GM18498 (cell line): Measurements from ENCODE around the gene NEDD4.
"Not testable (repeated sequence)": the region's sequence is repeated elsewhere in the genome, so short reads cannot be mapped to it uniquely, and the experiment has no call there.

Experiments
- ATAC-seq: cut with Tn5 transposase; IDR thresholded peaks from one replicate; pipeline ENCODE4 v1.9.1; 2021; ENCODE audit warnings: mild to moderate bottlenecking, moderate library complexity; ENCODE audit not compliant: unreplicated experiment

Gene NEDD4

GRCh38 chr15:55960946-55961345 is 32.5 kb downstream of the NEDD4 start:
- ATAC-seq = no peak

GRCh38 chr15:55959744-55960447 is 33.5 kb downstream of the NEDD4 start:
- no peak for ATAC-seq

GRCh38 chr15:55958349-55958748 is 35.1 kb downstream of the NEDD4 start:
- no peak for ATAC-seq

DNA sequence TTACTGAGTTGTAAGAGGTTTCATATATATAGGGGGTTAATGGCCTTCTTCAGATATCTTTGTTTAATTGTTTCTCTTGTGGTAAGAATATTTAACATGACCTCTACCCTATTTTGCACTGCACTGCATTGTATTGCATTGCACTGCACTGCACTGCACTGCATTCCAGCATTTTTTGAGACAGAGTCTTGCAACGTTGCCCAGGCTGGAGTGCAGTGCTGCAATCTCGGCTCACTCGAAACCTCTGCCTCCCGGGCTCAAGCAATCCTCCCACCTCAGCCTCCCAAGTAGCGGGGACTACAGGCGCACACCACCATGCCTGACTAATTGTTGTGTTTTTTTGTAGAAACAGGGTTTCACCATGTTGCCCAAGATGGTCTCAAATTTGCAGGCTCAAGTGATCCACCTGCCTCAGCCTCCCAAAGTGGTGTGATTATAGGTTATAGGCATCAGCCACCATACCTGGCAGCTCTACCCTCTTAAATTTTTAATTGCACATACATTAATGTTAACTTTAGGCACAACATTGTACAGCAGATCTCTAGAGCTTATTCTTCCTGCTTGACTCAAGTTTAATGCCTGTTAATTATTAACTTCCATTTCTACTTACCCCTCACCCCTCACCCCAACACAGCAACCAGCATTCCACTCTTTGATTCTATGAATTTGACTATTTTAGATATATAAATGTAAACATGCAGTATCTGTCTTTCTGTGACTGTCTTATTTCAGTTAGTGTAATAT is 38.4 kb downstream of the NEDD4 start:
- no peak for ATAC-seq

- ATAC-seq = not testable (repeated sequence)
Measured at GRCh38 chr15:55952501-55953274, 40.7 kb downstream of the NEDD4 start.

DNA sequence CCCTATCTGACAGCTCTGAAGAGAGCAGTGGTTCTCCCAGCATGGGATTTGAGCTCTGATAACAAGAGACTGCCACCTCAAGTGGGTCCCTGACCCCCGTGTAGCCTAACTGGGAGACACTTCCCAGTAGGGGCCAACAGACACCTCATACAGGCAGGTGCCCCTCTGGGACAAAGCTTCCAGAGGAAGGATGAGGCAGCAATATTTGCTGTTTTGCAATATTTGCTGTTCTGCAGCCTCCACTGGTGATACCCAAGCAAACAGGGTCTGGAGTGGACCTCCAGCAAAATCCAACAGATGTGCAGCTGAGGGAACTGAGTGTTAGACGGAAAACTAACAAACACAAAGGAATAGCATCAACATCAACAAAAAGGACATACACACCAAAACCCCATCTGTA is 48.8 kb downstream of the NEDD4 start:
- ATAC-seq = not testable (repeated sequence)

DNA sequence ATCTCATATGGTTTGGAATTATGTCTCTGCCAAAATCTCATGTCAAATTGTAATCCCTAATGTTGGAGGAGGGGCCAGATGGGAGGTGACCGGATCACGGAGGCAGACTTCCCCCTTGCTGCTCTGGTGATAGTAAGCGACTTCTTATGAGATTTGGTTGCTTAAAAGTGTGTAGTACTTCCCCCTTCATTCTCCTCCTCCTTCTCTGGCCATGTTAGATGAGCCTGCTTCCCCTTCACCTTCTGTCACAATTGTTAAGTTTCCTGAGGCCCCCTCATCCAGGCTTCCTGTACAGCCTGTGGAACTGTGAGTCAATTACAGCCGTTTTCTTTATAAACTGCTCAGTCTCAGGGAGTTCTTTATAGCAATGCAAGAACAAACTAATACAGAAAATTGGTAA is 51.1 kb downstream of the NEDD4 start:
- ATAC-seq = no peak

GRCh38 chr15:55937040-55937439 is 56.4 kb downstream of the NEDD4 start:
- ATAC-seq = no peak

GRCh38 chr15:55928955-55929354 is 64.5 kb downstream of the NEDD4 start:
- no peak for ATAC-seq

DNA sequence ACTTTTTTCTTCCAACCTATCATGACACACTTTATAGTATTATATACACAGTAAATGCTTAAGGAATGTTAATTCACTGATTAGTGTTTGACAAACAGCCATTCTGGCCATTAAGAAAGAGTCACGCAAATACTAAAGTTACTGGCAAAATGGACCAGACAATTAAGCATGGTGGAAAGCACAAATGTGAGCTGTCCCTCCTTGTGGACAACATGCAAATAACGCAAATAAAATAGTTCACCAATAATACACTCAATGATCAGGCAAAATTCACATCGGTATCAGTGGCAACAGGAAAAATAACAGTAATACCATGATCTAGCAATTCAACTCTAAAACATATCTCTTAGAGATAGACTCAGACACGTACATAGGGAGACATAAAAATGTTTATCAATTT is 71.7 kb downstream of the NEDD4 start:
- ATAC-seq = no peak

GRCh38 chr15:55917881-55918296 is 75.5 kb downstream of the NEDD4 start:
- no peak for ATAC-seq

DNA sequence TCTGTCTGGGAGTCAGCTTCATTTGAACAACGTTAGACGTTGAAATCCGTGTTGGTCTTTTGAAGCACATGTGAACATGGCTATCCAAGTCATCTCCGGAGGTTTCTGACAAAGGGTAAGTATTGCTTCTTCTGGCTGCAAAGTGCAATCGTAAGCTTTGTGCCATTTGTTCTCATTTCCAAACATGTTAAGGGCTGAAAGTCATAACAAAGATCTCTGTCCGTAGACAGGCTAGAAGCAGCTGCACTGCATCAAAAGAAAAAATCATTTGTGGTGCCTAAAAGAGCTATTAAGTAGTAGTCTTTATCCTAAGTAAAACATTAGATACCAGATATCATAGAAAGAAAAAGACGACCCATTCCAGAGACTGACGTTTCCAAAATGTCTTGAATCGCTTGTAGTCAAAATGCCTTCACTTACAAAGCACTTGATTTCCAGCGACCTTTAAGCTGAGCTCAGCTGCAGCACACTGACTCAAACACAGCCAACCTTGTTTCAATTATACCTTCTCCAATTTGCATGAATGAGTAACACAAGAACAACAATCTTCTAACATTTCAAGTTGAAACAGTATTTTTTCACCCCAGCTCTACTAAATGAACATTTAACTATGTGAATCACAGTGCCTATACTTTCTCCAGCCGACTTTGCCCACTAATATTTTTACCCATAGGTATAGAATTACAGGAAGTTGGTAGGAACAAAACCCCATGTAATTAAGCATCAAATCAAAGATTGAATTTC is 76.6 kb downstream of the NEDD4 start:
- no peak for ATAC-seq

- no peak for ATAC-seq
Measured at GRCh38 chr15:55915876-55916567, 77.4 kb downstream of the NEDD4 start.

- ATAC-seq = no peak
Measured at GRCh38 chr15:55915221-55915620, 78.2 kb downstream of the NEDD4 start.

GRCh38 chr15:55914446-55914845 is 79.0 kb downstream of the NEDD4 start:
- ATAC-seq = no peak

GRCh38 chr15:55912982-55913381 is 80.4 kb downstream of the NEDD4 start:
- no peak for ATAC-seq

- no peak for ATAC-seq
Measured at GRCh38 chr15:55909036-55909811, 84.2 kb downstream of the NEDD4 start.

- no peak for ATAC-seq
Measured at GRCh38 chr15:55907797-55908196, 85.6 kb downstream of the NEDD4 start.

- no peak for ATAC-seq
Measured at GRCh38 chr15:55902981-55903380, 90.4 kb downstream of the NEDD4 start.

DNA sequence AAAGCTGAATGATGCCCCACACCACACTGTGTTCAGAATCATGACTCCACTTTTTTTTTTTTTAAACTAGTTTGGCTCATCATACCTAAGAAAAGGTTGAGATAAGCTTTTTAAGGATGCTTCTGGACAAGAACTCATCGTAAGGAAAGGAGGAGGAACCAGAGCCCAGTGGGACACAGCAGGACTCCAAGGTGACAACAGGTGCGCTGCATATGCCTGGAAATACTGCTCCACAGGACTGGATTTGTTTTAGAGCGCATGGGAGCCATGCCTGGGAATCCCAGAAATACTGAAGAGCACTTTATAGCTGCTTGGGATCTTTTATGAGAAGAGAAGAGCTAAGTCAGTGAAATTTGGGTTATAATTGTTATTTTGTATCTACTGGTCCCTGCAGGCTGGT is 93.4 kb downstream of the NEDD4 start:
- ATAC-seq = no peak
